PC-9 (cell line): ENCODE results near the gene ADAMTS2. TPM values are rescaled to one million over a fixed set of nuclear protein-coding genes. Genes with fewer than 3 reads are reported as not detected.

Experiments
- BruUV-seq: library from RNA; stranded (reverse); fragments of 400-500 nt; replicated peaks from 2 replicates; lab custom pipeline; 2021; lab: Mats Ljungman, UMichigan
- CTCF ChIA-PET: fragments of 300-600 bp; sonication (Branson Sonifier 250); formaldehyde crosslinking; loops from one replicate; lab custom pipeline; 2022; ENCODE audit warnings: antibody characterized with exemption; lab: Charles Lee
- POLR2A ChIA-PET: fragments of 300-600 bp; sonication (Branson Sonifier 250); formaldehyde crosslinking; loops from one replicate; lab custom pipeline; 2022; ENCODE audit warnings: antibody characterized with exemption; ENCODE audit not compliant: unreplicated experiment; lab: Charles Lee
- DNase-seq, 2 experiments: peaks; one replicate each; pipeline versions ENCODE4 v3.0.0 to v3.0.0-alpha.2; 2015 to 2022; ENCODE audit warnings: mixed read lengths in 1 of 2
- H2AFZ ChIP-seq: fragments of 200-600 bp; sonication (generic); 2 replicates; pipeline ENCODE4 v1.8.1; 2017; ENCODE audit warnings: antibody characterized with exemption
- H3F3A ChIP-seq: fragments of 200-600 bp; sonication (generic); 2 replicates; pipeline ENCODE4 v1.8.1; 2017; ENCODE audit warnings: antibody characterized with exemption, mild to moderate bottlenecking, low read depth; ENCODE audit not compliant: insufficient read depth
- H3K27ac ChIP-seq: fragments of 200-600 bp; sonication (generic); 2 replicates; pipeline ENCODE4 v1.6.1; 2016; ENCODE audit warnings: mixed run types
- H3K27me3 ChIP-seq: fragments of 200-600 bp; sonication (generic); 2 replicates; pipeline ENCODE4 v1.6.1; 2016; ENCODE audit warnings: low read depth, mixed run types; ENCODE audit not compliant: insufficient read depth
- H3K36me3 ChIP-seq: fragments of 200-600 bp; sonication (generic); 2 replicates; pipeline ENCODE4 v1.6.1; 2016; ENCODE audit warnings: low read depth, mixed run types
- H3K4me1 ChIP-seq: fragments of 200-600 bp; sonication (generic); replicated peaks from 2 replicates; pipeline ENCODE4 v1.6.1; 2016; ENCODE audit warnings: mixed run types; ENCODE audit not compliant: insufficient read depth
- H3K4me2 ChIP-seq: fragments of 200-600 bp; sonication (generic); 2 replicates; pipeline ENCODE4 v1.6.1; 2017; ENCODE audit warnings: mixed run types
- H3K4me3 ChIP-seq: fragments of 200-600 bp; sonication (generic); 2 replicates; pipeline ENCODE4 v1.6.1; 2016; ENCODE audit warnings: mixed run types
- H3K79me2 ChIP-seq: fragments of 200-600 bp; sonication (generic); 2 replicates; pipeline ENCODE4 v1.6.1; 2017; ENCODE audit warnings: low read depth, mixed run types
- H3K9me2 ChIP-seq: fragments of 200-600 bp; sonication (generic); 2 replicates; pipeline ENCODE4 v1.8.1; 2017; ENCODE audit warnings: mild to moderate bottlenecking; ENCODE audit not compliant: insufficient read depth
- H3K9me3 ChIP-seq: fragments of 200-600 bp; sonication (generic); 2 replicates; pipeline ENCODE4 v1.8.1; 2016; ENCODE audit warnings: low read depth; ENCODE audit not compliant: insufficient read depth
- H4K20me1 ChIP-seq: fragments of 200-600 bp; sonication (generic); 2 replicates; pipeline ENCODE4 v1.8.1; 2017; ENCODE audit not compliant: insufficient read depth
- EZH2 ChIP-seq: fragments of 200-600 bp; sonication (generic); IDR thresholded peaks from 2 replicates; pipeline ENCODE4 v1.8.0; 2017; ENCODE audit warnings: antibody characterized with exemption, low read depth
- intact Hi-C: fragments of 100-400 bp; cut with micrococcal nuclease; formaldehyde crosslinking; loops from one replicate; pipeline ENCODE4 v1.10.0; 2022; ENCODE audit not compliant: unreplicated experiment
- total RNA-seq: library from RNA; stranded (reverse); gene quantifications from 2 replicates; pipeline ENCODE4 v1.2.3, GENCODE V29; 2021
- TF ChIP-seq, protein P1 (sequence below): fragments of 200-600 bp; sonication (generic); conservative IDR thresholded peaks from 2 replicates; pipeline ENCODE4 v1.6.1; 2017; ENCODE audit warnings: mixed run types, antibody characterized with exemption, mild to moderate bottlenecking, moderate library complexity

ADAMTS2 gene
- total RNA-seq, 1 experiment from 2014 or later = not detected

DNA sequence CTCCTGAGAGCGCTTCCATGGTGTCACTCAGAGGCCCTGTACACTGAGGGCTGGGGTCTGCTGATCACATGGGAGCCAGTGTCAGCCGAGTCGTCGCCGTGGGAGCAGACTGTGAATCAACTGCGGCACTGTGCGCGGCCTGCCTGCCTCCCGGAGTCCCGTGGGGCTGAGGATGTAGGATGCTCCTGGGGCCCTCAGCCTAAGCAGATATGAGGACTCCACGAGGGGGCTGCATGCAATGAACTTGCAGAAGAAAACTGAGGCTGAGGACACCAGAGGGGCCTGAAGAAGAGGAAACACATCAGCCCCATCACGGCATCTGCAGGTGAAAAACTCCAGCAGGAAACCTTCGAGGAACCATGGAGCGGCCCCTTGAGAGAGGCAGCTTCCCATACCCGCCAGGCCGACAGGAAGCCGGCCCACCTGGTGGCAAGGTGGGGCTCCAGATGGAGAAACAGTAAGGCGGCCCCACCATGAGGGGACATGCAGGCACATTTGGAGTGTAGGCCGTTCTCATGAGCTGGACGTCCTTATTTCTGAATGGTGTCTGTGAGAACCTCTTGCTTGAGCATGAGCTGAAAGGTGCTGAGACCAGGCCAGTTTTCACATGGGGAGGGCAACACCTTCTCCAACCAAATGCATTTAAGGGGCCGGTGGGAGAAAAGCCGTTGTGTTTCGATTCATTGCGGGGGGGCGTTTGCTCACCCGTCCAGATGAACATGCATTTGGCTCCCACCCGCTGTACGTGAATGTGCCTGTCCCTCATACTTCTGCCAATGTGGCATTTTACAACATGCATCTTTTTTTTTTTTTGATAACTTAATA lies 35.2 kb upstream of the ADAMTS2 start:
- Histone ChIP-seq H4K20me1 (no peaks in the 10 kb centered on the region), H2AFZ (no peak overlapping the region)
- POLR2A ChIA-PET = no interaction called here

DNA sequence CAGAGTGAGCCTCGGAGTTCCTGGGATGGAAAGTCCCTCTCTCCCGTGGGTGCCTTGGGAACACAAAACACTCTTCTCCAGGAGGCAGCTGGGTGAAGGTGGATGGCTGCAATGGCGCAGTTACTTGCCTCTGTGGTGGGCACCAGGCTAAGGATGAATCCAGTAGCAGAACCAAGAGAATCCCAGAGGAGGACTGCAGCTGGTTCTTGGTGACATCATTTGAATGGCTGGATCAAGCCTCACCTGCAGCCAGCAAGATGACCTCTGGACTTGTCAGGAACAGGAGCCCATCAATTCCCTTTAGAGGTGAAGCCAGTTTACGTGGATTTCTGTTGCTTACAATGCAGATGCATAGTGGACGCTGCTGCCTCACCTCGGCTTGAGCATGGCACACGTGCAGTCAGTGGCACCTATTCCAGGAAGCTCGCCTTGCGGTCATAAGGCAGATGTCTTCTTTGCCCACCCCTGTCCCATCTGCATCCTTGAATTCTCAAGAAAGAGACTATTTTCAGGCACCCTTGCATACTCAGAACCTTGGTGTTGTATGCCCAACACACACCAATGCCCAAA lies 34.1 kb upstream of the ADAMTS2 start:
- H3K27me3 ChIP-seq = peaks cover 80% of the 10 kb centered on the region
- no peak overlapping the region for H3K27ac ChIP-seq
- H3K9me2 ChIP-seq = no peaks in the 10 kb centered on the region
- H2AFZ ChIP-seq = no peak overlapping the region
- intact Hi-C loops = no loop called here
- H3K4me1 ChIP-seq = no peaks in the 10 kb centered on the region
- no peaks in the 10 kb centered on the region for H3K79me2 ChIP-seq
- TF ChIP-seq, protein P1, sequence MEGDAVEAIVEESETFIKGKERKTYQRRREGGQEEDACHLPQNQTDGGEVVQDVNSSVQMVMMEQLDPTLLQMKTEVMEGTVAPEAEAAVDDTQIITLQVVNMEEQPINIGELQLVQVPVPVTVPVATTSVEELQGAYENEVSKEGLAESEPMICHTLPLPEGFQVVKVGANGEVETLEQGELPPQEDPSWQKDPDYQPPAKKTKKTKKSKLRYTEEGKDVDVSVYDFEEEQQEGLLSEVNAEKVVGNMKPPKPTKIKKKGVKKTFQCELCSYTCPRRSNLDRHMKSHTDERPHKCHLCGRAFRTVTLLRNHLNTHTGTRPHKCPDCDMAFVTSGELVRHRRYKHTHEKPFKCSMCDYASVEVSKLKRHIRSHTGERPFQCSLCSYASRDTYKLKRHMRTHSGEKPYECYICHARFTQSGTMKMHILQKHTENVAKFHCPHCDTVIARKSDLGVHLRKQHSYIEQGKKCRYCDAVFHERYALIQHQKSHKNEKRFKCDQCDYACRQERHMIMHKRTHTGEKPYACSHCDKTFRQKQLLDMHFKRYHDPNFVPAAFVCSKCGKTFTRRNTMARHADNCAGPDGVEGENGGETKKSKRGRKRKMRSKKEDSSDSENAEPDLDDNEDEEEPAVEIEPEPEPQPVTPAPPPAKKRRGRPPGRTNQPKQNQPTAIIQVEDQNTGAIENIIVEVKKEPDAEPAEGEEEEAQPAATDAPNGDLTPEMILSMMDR = no peak
- no peak for TF ChIP-seq EZH2
- ChIA-PET CTCF (no interaction called here), POLR2A (no interaction called here)
- no peaks in the 10 kb centered on the region for H3K36me3 ChIP-seq
- no TSS peak for BruUV-seq
- no peak overlapping the region for H3K4me3 ChIP-seq
- H3F3A ChIP-seq = no peaks in the 10 kb centered on the region
- no peaks in the 10 kb centered on the region for H3K9me3 ChIP-seq
- no peak for DNase-seq
- H3K4me2 ChIP-seq = no peak overlapping the region
- H4K20me1 ChIP-seq = no peaks in the 10 kb centered on the region

More for the DNA sequence above, 35.2 kb upstream of the ADAMTS2 start:
- H3K4me2 ChIP-seq = no peak overlapping the region
- no peaks in the 10 kb centered on the region for H3K79me2 ChIP-seq
- H3F3A ChIP-seq = no peaks in the 10 kb centered on the region
- no peak for DNase-seq
- H3K4me1 ChIP-seq = no peaks in the 10 kb centered on the region
- no peak overlapping the region for H3K27ac ChIP-seq
- H3K4me3 ChIP-seq = no peak overlapping the region
- no peaks in the 10 kb centered on the region for H3K36me3 ChIP-seq
- intact Hi-C loops = no loop called here
- TF ChIP-seq, protein P1 = no peak
- H3K9me2 ChIP-seq = no peaks in the 10 kb centered on the region
- BruUV-seq = no TSS peak
- CTCF ChIA-PET = no interaction called here
- H3K9me3 ChIP-seq = no peaks in the 10 kb centered on the region
- H3K27me3 ChIP-seq = peaks cover 77% of the 10 kb centered on the region

GRCh38 chr5:179378441-179379271 lies 33.4 kb upstream of the ADAMTS2 start:
- no peak overlapping the region for H3K4me2 ChIP-seq
- H3K9me2 ChIP-seq = no peaks in the 10 kb centered on the region
- H3K27ac ChIP-seq = no peak overlapping the region
- peaks cover 83% of the 10 kb centered on the region for H3K27me3 ChIP-seq
- H3K36me3 ChIP-seq = no peaks in the 10 kb centered on the region
- intact Hi-C loops = no loop called here
- H4K20me1 ChIP-seq = no peaks in the 10 kb centered on the region
- no peaks in the 10 kb centered on the region for H3K4me1 ChIP-seq
- no peaks in the 10 kb centered on the region for H3K9me3 ChIP-seq
- no peak overlapping the region for H2AFZ ChIP-seq
- BruUV-seq = no TSS peak
- no peaks in the 10 kb centered on the region for H3K79me2 ChIP-seq
- ChIA-PET CTCF (no interaction called here), POLR2A (no interaction called here)
- no peak for DNase-seq
- TF ChIP-seq, protein P1 = no peak
- TF ChIP-seq EZH2 = no peak
- H3F3A ChIP-seq = no peaks in the 10 kb centered on the region
- H3K4me3 ChIP-seq = no peak overlapping the region
